OCI-LY7 (cell line): ENCODE data around the gene H2AZ1. TPM values are rescaled to one million over a fixed set of nuclear protein-coding genes. Genes with fewer than 3 reads are reported as not detected.

Source experiments
- BruUV-seq: library from RNA; stranded (reverse); fragments of 400-500 nt; replicated peaks from 2 replicates; lab custom pipeline; 2021; lab: Mats Ljungman, UMichigan
- CTCF ChIA-PET: fragments of 300-600 bp; sonication (Branson Sonifier 250); formaldehyde crosslinking; loops from one replicate; lab custom pipeline; 2022; ENCODE audit warnings: antibody characterized with exemption; ENCODE audit not compliant: unreplicated experiment; lab: Charles Lee
- POLR2A ChIA-PET: fragments of 300-600 bp; sonication (Branson Sonifier 250); formaldehyde crosslinking; loops from one replicate; lab custom pipeline; 2022; ENCODE audit warnings: antibody characterized with exemption; lab: Charles Lee
- DNase-seq: peaks from one replicate; pipeline ENCODE4 v3.0.0-alpha.2; 2015; ENCODE audit warnings: low spot score
- H2AFZ ChIP-seq: fragments of 200-600 bp; sonication (generic), shearing (Covaris generic); 2 replicates; pipeline ENCODE4 v1.6.1; 2014; ENCODE audit warnings: mild to moderate bottlenecking, antibody characterized with exemption, low read length, moderate library complexity
- H3K27ac ChIP-seq: fragments of 200-600 bp; sonication (generic); 2 replicates; pipeline ENCODE4 v1.5.1; 2014; ENCODE audit warnings: mixed run types, low read depth, mild to moderate bottlenecking, moderate library complexity, low read length, inconsistent platforms; ENCODE audit not compliant: poor library complexity, severe bottlenecking
- H3K36me3 ChIP-seq: fragments of 200-600 bp; sonication (generic); 2 replicates; pipeline ENCODE4 v1.6.1; 2014; ENCODE audit warnings: mild to moderate bottlenecking, antibody characterized with exemption, low read length, moderate library complexity, mixed read lengths; ENCODE audit not compliant: insufficient read depth
- H3K4me1 ChIP-seq: fragments of 200-600 bp; sonication (generic); 2 replicates; pipeline ENCODE4 v1.5.1; 2014; ENCODE audit warnings: mild to moderate bottlenecking, low read length; ENCODE audit not compliant: insufficient read depth, poor library complexity, severe bottlenecking
- H3K4me2 ChIP-seq: fragments of 200-600 bp; sonication (generic); 2 replicates; pipeline ENCODE4 v1.6.1; 2014; ENCODE audit warnings: mild to moderate bottlenecking, low read length
- H3K4me3 ChIP-seq: fragments of 200-600 bp; sonication (generic); 2 replicates; pipeline ENCODE4 v1.5.1; 2014; ENCODE audit warnings: mild to moderate bottlenecking, low read depth, low read length; ENCODE audit not compliant: poor library complexity, severe bottlenecking
- H3K79me2 ChIP-seq: fragments of 200-600 bp; sonication (generic); 2 replicates; pipeline ENCODE4 v1.6.1; 2016; ENCODE audit warnings: low read depth, mild to moderate bottlenecking, low read length, moderate library complexity, mixed read lengths; ENCODE audit not compliant: insufficient read depth
- H3K9me2 ChIP-seq: fragments of 200-600 bp; sonication (generic); 2 replicates; pipeline ENCODE4 v1.6.1; 2016; ENCODE audit warnings: mild to moderate bottlenecking, low read length, mixed read lengths; ENCODE audit not compliant: insufficient read depth
- H3K9me3 ChIP-seq: fragments of 200-600 bp; sonication (generic); 2 replicates; pipeline ENCODE4 v1.6.1; 2014; ENCODE audit warnings: mild to moderate bottlenecking, mixed run types, low read length, mixed read lengths
- H4K20me1 ChIP-seq: fragments of 200-600 bp; sonication (generic); 2 replicates; pipeline ENCODE4 v1.6.1; 2014; ENCODE audit warnings: mild to moderate bottlenecking, antibody characterized with exemption, low read length, moderate library complexity, mixed read lengths; ENCODE audit not compliant: insufficient read depth
- CTCF ChIP-seq: fragments of 200-600 bp; sonication (generic); conservative IDR thresholded peaks from 2 replicates; pipeline ENCODE4 v1.5.1; 2014; ENCODE audit warnings: mild to moderate bottlenecking, antibody characterized with exemption, low read length, moderate library complexity, mixed read lengths
- EZH2phosphoT487 ChIP-seq: fragments of 200-600 bp; sonication (generic); IDR thresholded peaks from 2 replicates; pipeline ENCODE4 v1.6.1; 2018; ENCODE audit warnings: low read depth, borderline replicate concordance, mild to moderate bottlenecking, mixed run types, antibody characterized with exemption, low read length, moderate library complexity, mixed read lengths
- intact Hi-C: fragments of 100-400 bp; cut with micrococcal nuclease; formaldehyde crosslinking; loops from one replicate; pipeline ENCODE4 v1.10.0; 2022; ENCODE audit not compliant: unreplicated experiment
- total RNA-seq, 2 experiments: library from RNA; depleted of rRNA in 1 of 2; stranded (reverse); fragments of >200 nt in 1 of 2; shearing (Covaris generic) in 1 of 2; gene quantifications; 2 replicates each; pipeline ENCODE4 v1.2.3, GENCODE V29; 2014 to 2022

The H2AZ1 gene
- total RNA-seq, 2 experiments from 2014 or later: 1,106 to 1,147 TPM

GRCh38 chr4:99991741-99992140, 41.7 kb upstream of the H2AZ1 start:
- H3K9me2 ChIP-seq: no peaks in the 10 kb centered on the region
- BruUV-seq: no TSS peak
- no peaks in the 10 kb centered on the region for H3K9me3 ChIP-seq
- intact Hi-C loops: no loop called here
- H2AFZ ChIP-seq: no peak overlapping the region
- CTCF ChIA-PET: no interaction called here
- no peak for DNase-seq
- TF ChIP-seq EZH2phosphoT487 (no peak), CTCF (no peak)
- H3K27ac ChIP-seq: no peak overlapping the region
- H3K4me2 ChIP-seq: no peak overlapping the region
- H3K36me3 ChIP-seq: no peaks in the 10 kb centered on the region
- no peaks in the 10 kb centered on the region for H3K4me1 ChIP-seq
- H3K79me2 ChIP-seq: no peaks in the 10 kb centered on the region
- POLR2A ChIA-PET: interaction anchor here (0.9 kb wide), 1 partner anchor 20 kb away, joined by 3 read pairs; no protein-coding TSS in a partner anchor
- H3K4me3 ChIP-seq: no peak overlapping the region
- H4K20me1 ChIP-seq: no peaks in the 10 kb centered on the region

- POLR2A ChIA-PET: no interaction called here
- no peak for TF ChIP-seq EZH2phosphoT487
- TF ChIP-seq CTCF: no peak
- CTCF ChIA-PET: no interaction called here
- no peaks in the 10 kb centered on the region for H3K36me3 ChIP-seq
- H3K4me1 ChIP-seq: no peaks in the 10 kb centered on the region
- intact Hi-C loops: no loop called here
- no peak for DNase-seq
- no peak overlapping the region for H2AFZ ChIP-seq
- no peaks in the 10 kb centered on the region for H3K9me3 ChIP-seq
- no peak overlapping the region for H3K27ac ChIP-seq
- no peaks in the 10 kb centered on the region for H3K79me2 ChIP-seq
- H4K20me1 ChIP-seq: no peaks in the 10 kb centered on the region
- no peak overlapping the region for H3K4me2 ChIP-seq
- no peaks in the 10 kb centered on the region for H3K9me2 ChIP-seq
- BruUV-seq: no TSS peak
- no peak overlapping the region for H3K4me3 ChIP-seq
Measured at GRCh38 chr4:99987681-99988080, 37.6 kb upstream of the H2AZ1 start.

- no peaks in the 10 kb centered on the region for H4K20me1 ChIP-seq
- H3K36me3 ChIP-seq: no peaks in the 10 kb centered on the region
- TF ChIP-seq EZH2phosphoT487 (no peak), CTCF (no peak)
- POLR2A ChIA-PET: no interaction called here
- intact Hi-C loops: no loop called here
- H3K9me3 ChIP-seq: no peaks in the 10 kb centered on the region
- no peak overlapping the region for H3K4me3 ChIP-seq
- no peak for DNase-seq
- H3K9me2 ChIP-seq: no peaks in the 10 kb centered on the region
- H3K4me2 ChIP-seq: no peak overlapping the region
- CTCF ChIA-PET: no interaction called here
- no TSS peak for BruUV-seq
- no peaks in the 10 kb centered on the region for H3K79me2 ChIP-seq
- H3K27ac ChIP-seq: no peak overlapping the region
- H2AFZ ChIP-seq: no peak overlapping the region
- no peaks in the 10 kb centered on the region for H3K4me1 ChIP-seq
Measured at GRCh38 chr4:99986792-99987191, 36.7 kb upstream of the H2AZ1 start.
